ENCODE measurements around the gene PYCR2.
"Not testable (repeated sequence)": the region's sequence is repeated elsewhere in the genome, so short reads cannot be mapped to it uniquely, and the experiment has no call there.

Gene PYCR2

GRCh38 chr1:225890346-225891228 is 33.5 kb downstream of the PYCR2 start:
- DNase-seq (ENCODE audit: low read depth, low spot score): no peak

- DNase-seq (ENCODE audit: low read depth, low spot score): no peak
These were observed 34.3 kb downstream of the PYCR2 start for GRCh38 chr1:225889743-225890142.

GRCh38 chr1:225888898-225889601 is 35.0 kb downstream of the PYCR2 start, which contains the start of gene LEFTY1:
Gene LEFTY1, minus strand, starts transcription at chr1:225889146. Its CDS starts 80 bp downstream, at chr1:225889066.
- no peak for DNase-seq (ENCODE audit: low read depth, low spot score)

GRCh38 chr1:225888289-225888897 is 35.7 kb downstream of the PYCR2 start:
- no peak for DNase-seq (ENCODE audit: low read depth, low spot score)

- DNase-seq (ENCODE audit: low read depth, low spot score): not testable (repeated sequence)
These were observed 36.3 kb downstream of the PYCR2 start for GRCh38 chr1:225887554-225888288.

- no peak for DNase-seq (ENCODE audit: low read depth, low spot score)
These were observed 37.1 kb downstream of the PYCR2 start for GRCh38 chr1:225887030-225887314.

GRCh38 chr1:225886159-225887029 is 37.7 kb downstream of the PYCR2 start:
- DNase-seq (ENCODE audit: low read depth, low spot score): no peak

GRCh38 chr1:225885336-225885735 is 38.7 kb downstream of the PYCR2 start:
- DNase-seq (ENCODE audit: low read depth, low spot score): no peak

- no peak for DNase-seq (ENCODE audit: low read depth, low spot score)
These were observed 40.3 kb downstream of the PYCR2 start for GRCh38 chr1:225883616-225884265.

- no peak for DNase-seq (ENCODE audit: low read depth, low spot score)
These were observed 41.1 kb downstream of the PYCR2 start for GRCh38 chr1:225882694-225883615.

GRCh38 chr1:225881959-225882693 is 41.9 kb downstream of the PYCR2 start, which contains the start of gene TMEM63A:
Gene TMEM63A, minus strand, starts transcription at chr1:225882380. Its CDS starts 4,800 bp downstream, at chr1:225877580.
- DNase-seq (ENCODE audit: low read depth, low spot score): peak; percentile 67

- no peak for DNase-seq (ENCODE audit: low read depth, low spot score)
These were observed 42.7 kb downstream of the PYCR2 start for GRCh38 chr1:225881081-225881958.

GRCh38 chr1:225880636-225881035 is 43.4 kb downstream of the PYCR2 start:
- no peak for DNase-seq (ENCODE audit: low read depth, low spot score)

- no peak for DNase-seq (ENCODE audit: low read depth, low spot score)
These were observed 43.8 kb downstream of the PYCR2 start for GRCh38 chr1:225880222-225880588.

GRCh38 chr1:225879521-225880221 is 44.4 kb downstream of the PYCR2 start:
- DNase-seq (ENCODE audit: low read depth, low spot score): no peak

GRCh38 chr1:225878282-225878681 is 45.8 kb downstream of the PYCR2 start:
- no peak for DNase-seq (ENCODE audit: low read depth, low spot score)

- no peak for DNase-seq (ENCODE audit: low read depth, low spot score)
These were observed 46.5 kb downstream of the PYCR2 start for GRCh38 chr1:225877580-225877979.
